Heart right ventricle (tissue), 16 donors: ENCODE data around the gene KRT20. TPM values are rescaled to one million over a fixed set of nuclear protein-coding genes. Genes with fewer than 3 reads are reported as not detected.
"Not testable (repeated sequence)": the region's sequence is repeated elsewhere in the genome, so short reads cannot be mapped to it uniquely, and the experiment has no call there.

Experiments
- ATAC-seq, 8 donors: fragments of 200-7000 bp; cut with Tn5 transposase; one replicate each; pipeline ENCODE4 v1.9.1; 2020; ENCODE audit warnings: mild to moderate bottlenecking in 8 of 8, moderate library complexity in 8 of 8, moderate number of reproducible peaks in 1 of 8
- DNase-seq, 2 donors: peaks; one replicate each; pipeline ENCODE4 v3.0.0-alpha.2; 2020
- H3K27ac ChIP-seq, 10 donors: fragments of 200-600 bp; sonication (generic) in 2 of 10; one replicate each; pipeline versions ENCODE4 v1.5.0 to v1.8.0; 2020 to 2022; ENCODE audit warnings: mild to moderate bottlenecking in 3 of 10
- H3K27me3 ChIP-seq, 7 donors: fragments of 200-600 bp; one replicate each; pipeline ENCODE4 v1.8.0; 2021 to 2022; ENCODE audit warnings: mild to moderate bottlenecking in 2 of 7
- H3K36me3 ChIP-seq, 9 donors: fragments of 200-600 bp; sonication (generic) in 1 of 9; one replicate each; pipeline versions ENCODE4 v1.5.0 to v1.8.0; 2020 to 2022; ENCODE audit warnings: mild to moderate bottlenecking in 2 of 9
- H3K4me1 ChIP-seq, 9 donors: fragments of 200-600 bp; sonication (generic) in 1 of 9; one replicate each; pipeline versions ENCODE4 v1.5.0 to v1.8.0; 2020 to 2022; ENCODE audit warnings: mild to moderate bottlenecking in 4 of 9
- H3K4me3 ChIP-seq, 10 donors: fragments of 200-600 bp; sonication (generic) in 2 of 10; one replicate each; pipeline versions ENCODE4 v1.5.0 to v1.8.0; 2020 to 2022; ENCODE audit warnings: mild to moderate bottlenecking in 7 of 10, moderate library complexity in 2 of 10
- H3K9me3 ChIP-seq, 11 donors: fragments of 200-600 bp in 10 of 11; sonication (generic) in 2 of 11; one replicate each; pipeline versions ENCODE4 v1.5.0 to v1.8.0; 2013 to 2022; ENCODE audit warnings: mild to moderate bottlenecking in 2 of 11, control low read depth in 1 of 11, moderate library complexity in 1 of 11
- WGBS, 2 donors: extraction: QIAGEN DNeasy Blood & Tissue Kit; methylation state at CpG; one replicate each; pipeline ENCODE4 v1.1.7; 2013; ENCODE audit warnings: inconsistent platforms in 1 of 2; 5-methylcytosine and 5-hydroxymethylcytosine counted together
- intact Hi-C, 10 donors: fragments of 100-400 bp; cut with DNase I; formaldehyde crosslinking; loops; one replicate each; pipeline versions ENCODE4 v1.11.1 to v1.14.2; 2022
- polyA plus RNA-seq, 2 donors: library from polyadenylated mRNA; stranded (reverse); fragments of 200-250 nt; gene quantifications; one replicate each; pipeline ENCODE4 v1.2.3, GENCODE V29; 2013
- total RNA-seq, 10 donors: library from RNA; stranded (reverse); fragmentation: NEBNext Ultra II Directional in 3 of 10; extraction: Animal tissue kit (Norgen Biotek cat#: 25700) in 3 of 10; gene quantifications; one replicate each; pipeline versions ENCODE4 v1.2.1 to v1.2.4, GENCODE V29; 2021 to 2023
- TF ChIP-seq, protein P1 (sequence below), 9 donors: fragments of 200-600 bp; sonication (generic) in 2 of 9; IDR thresholded peaks; one replicate each; pipeline versions ENCODE4 v1.5.0 to v1.8.0; 2021 to 2022; ENCODE audit warnings: antibody characterized with exemption in 9 of 9, mild to moderate bottlenecking in 5 of 9, moderate library complexity in 1 of 9
- donor health status: Arrhythmogenic right ventricular cardiomyopathy.
- donor health status: ischemic (EF 13 %, LVEDD 7.1; RV severe dilation, severe dysfunction).
- donor health status: healthy with polysubstance abuse.
- donor health status: DM: no; HTN: yes; CAD: no.
- donor health status: DM: no; HTN: no; CAD: no.
- donor health status: ischemic (EF 25% LVEDD 6.9; RV normal size, moderate dysfunction).
- donor health status: ischemic (EF 25% LVEDD 5.7; RV mildly dilated, moderate dysfunction).
- donor health status: healthy.
- donor health status: DM: yes; HTN: yes; CAD: no.
- donor health status: Ischemic cardiomyopathy.
- donor health status: ischemic (EF 35%, LVEDD 5.7; RV mildly dilated, moderate dysfunction).
- donor health status: nonischemic (EF 11% LVEDD 7.7; RV severe dilation, severe dysfunction).
- donor health status: DM: yes; HTN: yes; CAD: no.
- donor health status: PGD.
- donor health status: ischemic (EF 29% LVEDD 5.4; RV normal size, mild dysfunction).
- donor health status: nonischemic (EF 23%, LVEDD 6.1; RV moderate dilation, normal function).

KRT20 gene
- total and polyA plus RNA-seq, 12 donors, result not detected

DNA sequence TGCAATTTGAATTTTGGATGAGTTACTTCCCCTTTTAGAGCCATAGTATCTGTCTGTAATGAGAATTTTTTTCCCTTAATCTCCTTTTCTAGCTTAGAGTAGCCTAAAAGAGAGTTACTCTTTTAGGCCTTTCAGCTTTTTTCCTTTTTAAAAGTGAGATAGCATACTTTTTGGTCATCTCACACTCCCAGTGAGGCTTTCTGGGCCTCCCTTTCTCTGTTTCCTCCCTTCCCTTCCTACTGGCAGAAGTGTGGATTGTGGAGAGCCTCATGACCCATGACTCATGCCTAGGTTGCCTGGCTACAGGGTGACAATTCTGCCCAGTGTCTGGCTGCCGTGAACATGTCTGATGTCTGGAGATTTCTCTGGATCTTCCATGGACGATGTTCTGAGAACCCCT lies 37.2 kb upstream of the KRT20 start:
- no peaks in the 10 kb centered on the region for H3K9me3 ChIP-seq
- H3K4me1 ChIP-seq, result peaks cover 0 to 11% (median 0%) of the 10 kb centered on the region in 9 donors
- no peak for DNase-seq
- H3K4me3 ChIP-seq, result no peak overlapping the region
- H3K36me3 ChIP-seq, result no peaks in the 10 kb centered on the region
- peaks cover 0 to 27% (median 13%) of the 10 kb centered on the region in 7 donors for H3K27me3 ChIP-seq
- intact Hi-C loops, result no loop called here
- H3K27ac ChIP-seq, result peak overlapping the region in 1 of 10 donors; percentile 45
- WGBS, 2 donors, result 59% methylated on average over 2 of the region's 2 CpGs
- peak in 5 of 8 donors; percentile 51 to 86 (median 67) for ATAC-seq
- TF ChIP-seq, protein P1, sequence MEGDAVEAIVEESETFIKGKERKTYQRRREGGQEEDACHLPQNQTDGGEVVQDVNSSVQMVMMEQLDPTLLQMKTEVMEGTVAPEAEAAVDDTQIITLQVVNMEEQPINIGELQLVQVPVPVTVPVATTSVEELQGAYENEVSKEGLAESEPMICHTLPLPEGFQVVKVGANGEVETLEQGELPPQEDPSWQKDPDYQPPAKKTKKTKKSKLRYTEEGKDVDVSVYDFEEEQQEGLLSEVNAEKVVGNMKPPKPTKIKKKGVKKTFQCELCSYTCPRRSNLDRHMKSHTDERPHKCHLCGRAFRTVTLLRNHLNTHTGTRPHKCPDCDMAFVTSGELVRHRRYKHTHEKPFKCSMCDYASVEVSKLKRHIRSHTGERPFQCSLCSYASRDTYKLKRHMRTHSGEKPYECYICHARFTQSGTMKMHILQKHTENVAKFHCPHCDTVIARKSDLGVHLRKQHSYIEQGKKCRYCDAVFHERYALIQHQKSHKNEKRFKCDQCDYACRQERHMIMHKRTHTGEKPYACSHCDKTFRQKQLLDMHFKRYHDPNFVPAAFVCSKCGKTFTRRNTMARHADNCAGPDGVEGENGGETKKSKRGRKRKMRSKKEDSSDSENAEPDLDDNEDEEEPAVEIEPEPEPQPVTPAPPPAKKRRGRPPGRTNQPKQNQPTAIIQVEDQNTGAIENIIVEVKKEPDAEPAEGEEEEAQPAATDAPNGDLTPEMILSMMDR (IDR thresholded peaks at IDR 0.05), result no peak

DNA sequence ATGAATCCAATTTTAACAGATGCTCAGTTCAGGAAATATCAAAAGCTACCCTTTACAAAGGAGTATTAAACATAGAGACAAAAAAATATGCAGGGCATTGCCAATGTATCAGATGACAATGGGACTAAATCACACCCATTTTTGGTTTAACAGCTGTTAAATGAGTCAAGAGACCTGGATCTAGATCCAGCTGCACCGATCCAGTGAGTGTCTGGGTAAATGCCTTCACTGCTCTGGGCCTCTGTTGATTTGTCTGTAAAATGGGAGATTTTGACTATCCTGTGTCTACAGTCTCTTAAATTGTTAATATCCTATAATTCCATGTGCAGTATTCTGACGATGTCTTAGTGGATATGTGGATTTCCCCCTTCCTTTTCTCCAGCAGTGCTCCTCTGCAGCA lies 36.0 kb upstream of the KRT20 start:
- Histone ChIP-seq H3K27ac (no peak overlapping the region), H3K9me3 (no peaks in the 10 kb centered on the region), H3K4me1 (peaks cover 0 to 11% (median 0%) of the 10 kb centered on the region in 9 donors), H3K36me3 (no peaks in the 10 kb centered on the region), H3K27me3 (peaks cover 0 to 17% (median 9%) of the 10 kb centered on the region in 7 donors), H3K4me3 (no peak overlapping the region)
- TF ChIP-seq, protein P1 (IDR thresholded peaks at IDR 0.05), result no peak
- WGBS, 2 donors, result 69 to 73% methylated on average over 2 of the region's 2 CpGs
- DNase-seq (no peak), ATAC-seq (no peak)
- intact Hi-C loops, result no loop called here

DNA sequence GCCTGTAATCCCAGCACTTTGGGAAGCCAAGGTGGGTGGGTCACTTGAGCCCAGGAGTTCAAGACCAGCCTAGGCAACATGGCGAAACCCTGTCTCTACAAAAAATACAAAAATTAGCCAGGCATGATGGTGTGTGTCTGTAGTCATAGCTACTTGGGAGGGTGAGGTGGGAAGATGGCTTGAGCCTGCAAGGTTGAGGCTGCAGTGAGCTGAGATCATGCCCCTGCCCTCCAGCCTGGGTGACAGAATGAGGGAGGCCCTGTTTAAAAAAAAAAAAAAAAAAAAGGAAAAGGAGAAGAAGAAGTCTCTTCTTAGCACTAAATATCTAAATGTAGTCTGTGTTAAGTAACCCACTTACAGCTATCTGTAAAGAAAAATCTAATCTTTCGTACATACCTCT lies 32.1 kb upstream of the KRT20 start:
- H3K27ac ChIP-seq, DNase-seq, ATAC-seq, H3K4me3 ChIP-seq, H3K9me3 ChIP-seq, H3K36me3 ChIP-seq, H3K27me3 ChIP-seq: not testable (repeated sequence)
- H3K4me1 ChIP-seq, result peaks cover 0 to 30% (median 0%) of the 10 kb centered on the region in 9 donors
- intact Hi-C loops, result loop anchor here in 4 of 10 donors (5.0 to 10.0 kb wide), 4 partner anchors 408 to 745 kb away; no protein-coding TSS in a partner anchor
- 96 to 97% methylated on average over 2 of the region's 2 CpGs for WGBS, 2 donors

DNA sequence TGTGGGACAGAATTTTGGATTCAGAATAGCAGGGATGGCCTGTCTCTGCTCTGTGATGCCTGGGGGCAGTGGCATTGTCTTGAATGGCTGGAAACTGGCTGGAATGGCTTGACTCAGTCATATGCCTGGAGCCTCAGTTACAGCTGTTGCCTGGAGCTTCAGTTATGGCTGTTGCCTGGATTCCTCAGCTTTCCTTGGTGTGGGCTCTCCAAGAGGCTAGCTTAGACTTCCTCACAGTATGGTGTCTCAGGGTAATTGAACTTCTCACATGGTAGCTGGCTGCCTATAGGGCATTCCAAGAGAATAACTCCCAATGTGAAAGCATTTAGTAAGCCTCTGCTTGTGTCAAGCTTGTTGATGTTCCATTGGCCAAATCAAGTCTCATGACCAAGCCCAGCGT lies 31.3 kb upstream of the KRT20 start:
- intact Hi-C loops, result loop anchor here in 4 of 10 donors (5.0 to 10.0 kb wide), 4 partner anchors 408 to 746 kb away; no protein-coding TSS in a partner anchor
- TF ChIP-seq, protein P1 (IDR thresholded peaks at IDR 0.05), result no peak
- no peak for ATAC-seq
- Histone ChIP-seq H3K36me3 (no peaks in the 10 kb centered on the region), H3K27me3 (peaks cover 0 to 7% (median 0%) of the 10 kb centered on the region in 7 donors), H3K4me1 (peaks cover 0 to 30% (median 0%) of the 10 kb centered on the region in 9 donors), H3K27ac (no peak overlapping the region), H3K9me3 (no peaks in the 10 kb centered on the region), H3K4me3 (no peak overlapping the region)
- 51% methylated on average over 1 of the region's 1 CpG for WGBS, 2 donors
- DNase-seq, result no peak

DNA sequence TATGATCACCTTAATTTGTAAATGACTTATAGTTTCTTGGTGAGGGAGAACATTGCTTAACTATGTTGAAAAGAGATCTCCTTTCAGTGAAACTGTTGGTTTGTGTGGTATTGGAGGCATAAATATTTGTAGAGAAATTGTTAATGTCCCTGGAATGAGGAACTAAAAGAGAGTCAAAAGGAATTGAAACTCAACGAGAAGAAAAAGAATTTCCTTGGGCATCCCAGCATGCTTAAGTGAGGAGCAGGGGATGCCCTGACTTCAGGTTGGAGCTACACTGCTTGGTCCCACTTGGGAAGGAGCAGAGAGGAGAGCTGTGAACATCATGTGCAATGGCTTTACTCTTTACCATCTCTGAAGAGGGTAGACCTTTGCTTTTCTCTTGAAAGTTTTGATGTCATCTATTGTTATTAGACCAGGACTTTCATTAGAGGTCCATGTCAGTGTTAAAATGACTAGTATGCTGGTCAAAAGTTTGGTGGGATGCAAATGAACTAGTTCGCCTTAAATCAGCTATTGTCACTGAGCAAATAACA lies 30.7 kb upstream of the KRT20 start:
- H3K4me1 ChIP-seq, result peaks cover 0 to 30% (median 0%) of the 10 kb centered on the region in 9 donors
- WGBS, 2 donors, result 77 to 88% methylated on average over 2 of the region's 2 CpGs
- no peaks in the 10 kb centered on the region for H3K36me3 ChIP-seq
- H3K9me3 ChIP-seq, result no peaks in the 10 kb centered on the region
- H3K27ac ChIP-seq, result no peak overlapping the region
- ATAC-seq, result no peak
- intact Hi-C loops, result loop anchor here in 4 of 10 donors (5.0 to 10.0 kb wide), 4 partner anchors 409 to 747 kb away; no protein-coding TSS in a partner anchor
- TF ChIP-seq, protein P1 (IDR thresholded peaks at IDR 0.05), result no peak
- no peak overlapping the region for H3K4me3 ChIP-seq
- no peak for DNase-seq
- H3K27me3 ChIP-seq, result peaks cover 0 to 7% (median 0%) of the 10 kb centered on the region in 7 donors
